Kidney capillary endothelial cell (primary cell): ENCODE data around the gene NFIA.

Experiments used
- DNase-seq: peaks from one replicate; pipeline ENCODE4 v3.0.0-alpha.2; 2018; ENCODE audit warnings: low spot score

NFIA gene

GRCh38 chr1:61370913-61371279 is 288.5 kb downstream of the NFIA start:
- DNase-seq: no peak

DNA sequence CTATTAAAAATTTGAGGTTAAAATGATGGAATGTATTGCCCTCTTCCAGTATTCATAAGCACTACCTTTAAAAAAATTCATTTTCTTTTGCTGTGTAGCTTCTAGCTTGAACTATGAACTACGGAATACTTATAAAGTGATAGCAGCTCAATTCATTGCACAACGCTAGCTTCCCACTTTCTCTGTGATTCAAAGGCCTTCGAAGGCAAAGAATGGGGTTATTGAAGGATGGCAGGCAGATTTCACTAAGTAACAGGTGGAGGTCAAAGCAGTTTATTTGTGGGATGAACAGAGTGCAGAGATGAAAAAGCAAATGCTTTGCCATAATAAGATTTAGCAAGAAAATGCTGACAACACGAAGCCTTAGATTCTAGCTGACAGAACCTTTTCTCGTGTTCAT is 290.6 kb downstream of the NFIA start:
- DNase-seq: no peak

GRCh38 chr1:61374156-61374555 is 291.8 kb downstream of the NFIA start:
- no peak for DNase-seq

GRCh38 chr1:61375082-61375880 is 292.9 kb downstream of the NFIA start:
- DNase-seq: no peak

- DNase-seq: no peak
Observed at GRCh38 chr1:61376151-61376550, 293.8 kb downstream of the NFIA start.

- DNase-seq: no peak
Observed at GRCh38 chr1:61377242-61377958, 295.0 kb downstream of the NFIA start.

DNA sequence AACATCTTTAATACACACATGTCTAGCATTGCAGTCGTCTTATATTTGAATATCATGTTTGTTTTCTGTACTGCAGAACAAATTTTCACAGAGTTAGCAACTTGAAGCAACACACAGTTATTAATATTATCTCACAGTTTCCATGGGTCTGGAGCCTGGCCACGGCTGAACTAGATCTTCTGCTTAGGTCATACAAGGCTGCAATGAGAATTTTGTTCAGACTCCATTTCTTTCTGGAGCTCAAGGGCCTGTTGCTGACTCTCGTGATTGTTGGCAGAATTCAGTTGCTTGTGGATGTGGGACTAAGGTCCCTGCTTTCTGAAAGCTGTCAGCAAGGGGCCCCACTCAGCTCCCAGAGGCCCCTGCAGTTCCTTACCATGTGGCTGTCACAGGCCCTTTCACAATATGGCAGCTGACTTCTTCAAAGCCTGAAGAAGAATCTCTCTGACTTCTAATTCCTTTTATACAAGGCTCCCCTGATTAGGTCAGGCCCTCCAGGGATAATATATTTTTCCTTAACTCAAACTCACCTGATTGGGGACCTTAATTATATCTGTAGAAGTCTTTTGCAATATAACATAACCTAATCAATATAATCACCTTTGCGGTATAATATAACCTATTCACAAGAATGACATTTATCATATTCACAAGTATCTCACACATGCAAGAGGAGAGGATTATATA is 296.3 kb downstream of the NFIA start:
- no peak for DNase-seq

DNA sequence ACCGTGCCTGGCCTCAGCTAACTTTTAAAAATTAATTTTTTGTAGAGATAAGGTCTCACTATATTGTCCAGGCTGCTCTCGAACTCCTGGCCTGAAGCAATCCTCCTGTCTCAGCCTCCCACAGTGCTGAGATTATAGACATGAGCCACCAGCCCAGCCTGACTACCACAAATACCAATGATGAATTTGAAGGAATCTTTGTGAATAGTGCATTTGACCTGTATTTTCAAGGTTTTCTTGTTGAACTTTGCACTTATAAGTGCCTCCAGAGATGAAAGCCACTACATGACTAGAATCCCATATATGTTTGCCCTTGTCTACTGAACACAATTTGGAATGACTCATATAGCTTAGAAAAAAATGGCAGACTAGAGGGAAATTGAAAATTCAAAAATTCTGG is 297.3 kb downstream of the NFIA start:
- DNase-seq: no peak

DNA sequence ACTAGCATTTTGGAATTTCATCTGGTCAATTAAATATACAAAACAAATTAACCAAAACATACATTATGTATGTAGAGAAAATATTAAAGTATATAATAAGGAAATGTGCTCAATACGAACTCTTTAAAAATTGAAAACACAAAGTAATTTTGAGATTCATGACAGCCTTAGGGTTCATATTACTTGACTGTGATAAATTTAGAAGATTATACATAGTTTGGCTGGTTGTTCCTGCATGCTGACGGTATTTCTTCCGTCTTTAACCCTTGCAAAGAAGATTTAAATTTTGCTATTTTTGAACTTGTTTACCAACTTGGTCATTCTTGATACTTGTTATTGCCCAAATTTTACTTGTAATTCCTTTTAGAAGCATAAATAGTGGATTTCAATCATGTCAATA is 298.2 kb downstream of the NFIA start:
- no peak for DNase-seq

- no peak for DNase-seq
Observed at GRCh38 chr1:61386323-61386722, 304.0 kb downstream of the NFIA start.

GRCh38 chr1:61386770-61387169 is 304.4 kb downstream of the NFIA start:
- DNase-seq: no peak

DNA sequence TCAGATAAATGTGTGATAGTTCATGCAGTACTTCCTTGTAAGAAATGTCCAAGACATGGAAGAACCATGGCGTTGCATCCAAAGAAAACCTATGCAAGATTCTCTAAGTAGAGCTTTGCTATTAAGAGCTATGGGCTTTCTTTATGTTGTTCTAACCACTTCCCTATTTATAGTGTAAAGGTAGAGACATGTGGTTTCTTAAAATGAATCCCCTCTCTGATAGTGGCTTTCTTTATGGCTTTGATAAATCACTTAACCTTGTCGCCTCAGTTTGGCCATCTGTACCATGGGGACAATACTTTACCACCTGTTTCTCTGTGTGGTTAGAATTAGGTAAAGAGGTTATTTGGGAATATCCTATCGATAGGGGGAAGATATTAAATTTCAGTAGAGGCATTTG is 305.5 kb downstream of the NFIA start:
- DNase-seq: no peak

- DNase-seq: no peak
Observed at GRCh38 chr1:61388566-61388965, 306.2 kb downstream of the NFIA start.

GRCh38 chr1:61389194-61389925 is 307.0 kb downstream of the NFIA start:
- no peak for DNase-seq

DNA sequence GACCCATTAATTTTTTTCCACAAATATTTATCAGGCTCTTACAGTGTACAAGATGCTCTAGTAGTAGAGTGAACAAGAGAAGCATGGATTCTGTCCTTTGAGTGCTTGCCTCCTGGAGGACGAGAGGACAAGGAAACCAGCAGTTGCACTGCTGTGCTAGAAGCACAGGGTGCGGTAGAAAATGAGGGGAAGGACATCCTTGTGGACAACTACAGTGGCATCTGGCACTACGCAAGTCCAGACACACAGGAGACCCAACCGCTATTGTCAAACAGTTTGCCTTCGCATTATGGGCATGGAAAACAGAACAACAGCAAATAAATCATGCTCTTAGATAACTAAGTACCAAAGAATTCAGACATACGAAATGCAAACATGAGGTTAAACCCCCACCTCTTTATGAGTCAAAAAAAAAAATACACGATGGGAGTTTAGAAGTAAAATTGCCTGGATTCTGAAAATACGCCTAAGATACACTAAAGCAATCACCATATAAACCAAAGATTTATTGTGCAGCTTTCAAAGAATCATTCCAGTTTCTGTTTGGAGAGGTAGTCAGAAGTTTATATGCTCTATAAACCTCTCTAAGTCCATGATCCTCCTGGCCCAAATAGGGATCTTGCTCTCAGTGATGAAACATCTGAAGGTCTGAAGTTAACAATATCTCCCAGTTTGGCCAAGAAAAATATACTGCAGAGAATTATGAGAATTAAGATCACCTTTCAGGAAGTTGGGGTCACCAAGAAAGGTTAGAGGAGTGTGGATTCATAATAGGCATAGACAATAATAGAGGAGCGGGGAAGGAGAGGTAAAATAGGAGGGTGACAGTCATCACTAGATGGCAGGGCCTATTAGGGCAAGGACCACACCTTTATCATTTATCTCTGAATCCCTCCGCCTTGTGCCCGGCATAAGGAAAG is 307.8 kb downstream of the NFIA start:
- no peak for DNase-seq

DNA sequence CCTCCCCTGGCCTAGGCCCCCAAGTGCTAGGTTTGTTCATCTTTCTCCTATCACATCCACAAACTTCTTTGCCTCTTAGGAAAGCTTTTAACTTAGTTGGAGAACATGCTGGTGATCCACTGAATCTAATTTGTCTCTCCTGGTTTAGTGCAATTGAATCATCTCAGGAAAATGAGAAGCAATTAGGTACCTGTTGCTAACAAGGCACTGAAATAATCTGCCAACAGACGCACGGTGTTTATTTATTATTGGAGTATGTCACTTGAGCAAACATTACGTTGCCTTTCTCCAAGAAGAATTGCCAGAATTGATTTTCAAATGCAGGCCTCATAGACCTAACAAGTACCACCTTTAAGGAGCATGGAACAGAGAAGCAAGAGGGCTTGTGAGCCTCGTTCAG is 309.4 kb downstream of the NFIA start:
- no peak for DNase-seq

- no peak for DNase-seq
Observed at GRCh38 chr1:61392409-61393242, 310.3 kb downstream of the NFIA start.

- no peak for DNase-seq
Observed at GRCh38 chr1:61393575-61393974, 311.2 kb downstream of the NFIA start.

- DNase-seq: no peak
Observed at GRCh38 chr1:61395146-61395800, 312.9 kb downstream of the NFIA start.

GRCh38 chr1:61397495-61397894 is 315.1 kb downstream of the NFIA start:
- no peak for DNase-seq
